Astrocyte (in vitro differentiated cells and primary cell): ENCODE measurements around the gene TTC9. TPM values are rescaled to one million over a fixed set of nuclear protein-coding genes. Genes with fewer than 3 reads are reported as not detected.

Experiments used
- DNase-seq: peaks from one replicate; pipeline ENCODE4 v3.0.0-alpha.2; 2010; ENCODE audit warnings: low read depth
- FAIRE-seq: peaks from 2 replicates; lab custom pipeline; 2011; peaks lifted over from hg19 to GRCh38; lab: Jason Lieb, UNC
- H2AFZ ChIP-seq: 2 replicates; pipeline ENCODE4 v1.6.0; 2012; ENCODE audit warnings: low read depth, low read length, inconsistent platforms
- H3K27ac ChIP-seq: 2 replicates; pipeline ENCODE4 v1.5.1; 2011; ENCODE audit warnings: low read depth, low read length, inconsistent platforms
- H3K27me3 ChIP-seq: 2 replicates; pipeline ENCODE4 v1.6.0; 2011; ENCODE audit warnings: low read length, inconsistent platforms; ENCODE audit not compliant: insufficient read depth
- H3K36me3 ChIP-seq: 2 replicates; pipeline ENCODE4 v1.5.1; 2011; ENCODE audit warnings: low read length, inconsistent platforms; ENCODE audit not compliant: insufficient read depth
- H3K4me1 ChIP-seq: 2 replicates; pipeline ENCODE4 v1.5.1; 2011; ENCODE audit warnings: low read length, inconsistent platforms; ENCODE audit not compliant: insufficient read depth
- H3K4me2 ChIP-seq: 2 replicates; pipeline ENCODE4 v1.6.0; 2012; ENCODE audit warnings: low read length, inconsistent platforms
- H3K4me3 ChIP-seq: 2 replicates; pipeline ENCODE4 v1.5.1; 2011; ENCODE audit warnings: low read depth, mild to moderate bottlenecking, low read length, inconsistent platforms; ENCODE audit not compliant: insufficient read depth
- H3K79me2 ChIP-seq: 2 replicates; pipeline ENCODE4 v1.6.0; 2012; ENCODE audit warnings: mild to moderate bottlenecking, low read length, inconsistent platforms; ENCODE audit not compliant: insufficient read depth
- H3K9ac ChIP-seq: 2 replicates; pipeline ENCODE4 v1.6.0; 2012; ENCODE audit warnings: mild to moderate bottlenecking, low read length, inconsistent platforms
- H3K9me3 ChIP-seq: 2 replicates; pipeline ENCODE4 v1.5.1; 2012; ENCODE audit warnings: low read depth, mild to moderate bottlenecking, low read length, inconsistent platforms; ENCODE audit not compliant: insufficient read depth
- H4K20me1 ChIP-seq: 2 replicates; pipeline ENCODE4 v1.6.0; 2012; ENCODE audit warnings: low read length, inconsistent platforms; ENCODE audit not compliant: insufficient read depth
- H3K27ac Mint-ChIP-seq: one replicate; pipeline ENCODE4 v1.8.0; 2021; ENCODE audit warnings: mild to moderate bottlenecking, mixed read lengths; ENCODE audit not compliant: unreplicated experiment
- H3K27me3 Mint-ChIP-seq: one replicate; pipeline ENCODE4 v1.8.0; 2021; ENCODE audit warnings: low read depth, mixed read lengths; ENCODE audit not compliant: unreplicated experiment
- H3K36me3 Mint-ChIP-seq: one replicate; pipeline ENCODE4 v1.8.0; 2021; ENCODE audit warnings: low read depth, mixed read lengths; ENCODE audit not compliant: unreplicated experiment
- H3K4me1 Mint-ChIP-seq: one replicate; pipeline ENCODE4 v1.8.0; 2021; ENCODE audit warnings: low read depth, mixed read lengths; ENCODE audit not compliant: unreplicated experiment
- H3K4me3 Mint-ChIP-seq: one replicate; pipeline ENCODE4 v1.8.0; 2021; ENCODE audit warnings: mild to moderate bottlenecking, moderate library complexity, mixed read lengths; ENCODE audit not compliant: unreplicated experiment
- H3K9me3 Mint-ChIP-seq: one replicate; pipeline ENCODE4 v1.8.0; 2021; ENCODE audit warnings: mild to moderate bottlenecking, mixed read lengths; ENCODE audit not compliant: unreplicated experiment
- EZH2 ChIP-seq: IDR thresholded peaks from 2 replicates; pipeline ENCODE4 v1.6.1; 2012; ENCODE audit warnings: mild to moderate bottlenecking, low read length, inconsistent platforms; ENCODE audit not compliant: insufficient read depth
- total RNA-seq: library from RNA; stranded (reverse); gene quantifications from 2 replicates; pipeline ENCODE4 v1.2.1, GENCODE V29; 2021
- TF ChIP-seq, protein P1 (sequence below): IDR thresholded peaks from 2 replicates; pipeline ENCODE4 v1.5.1; 2011; ENCODE audit warnings: low read depth, mild to moderate bottlenecking, inconsistent platforms, low read length, moderate library complexity; ENCODE audit not compliant: insufficient read depth

Gene TTC9
- total RNA-seq, 1 donor from 2014 or later: 8.4 TPM

DNA sequence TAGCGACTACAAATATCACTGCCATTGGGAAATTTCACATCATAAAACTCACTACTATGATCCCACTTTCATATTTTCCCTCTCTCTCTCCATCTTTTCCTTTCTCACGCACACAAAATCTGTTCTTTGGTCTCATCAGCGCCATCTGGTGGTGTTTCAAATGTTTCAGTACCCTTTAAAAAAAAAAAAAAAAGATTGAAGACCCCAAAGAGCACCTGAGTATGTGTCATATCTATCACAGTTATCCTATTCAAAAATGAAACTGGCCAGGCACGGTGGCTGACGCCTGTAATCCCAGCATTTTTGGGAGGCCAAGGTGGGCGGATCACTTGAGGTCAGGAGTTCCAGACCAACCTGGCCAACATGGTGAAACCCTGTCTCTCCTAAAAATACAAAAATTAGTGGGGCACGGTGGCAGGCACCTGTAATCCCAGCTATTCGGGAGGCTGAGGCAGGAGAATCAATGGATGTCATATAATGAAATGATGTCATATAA is 72.4 kb downstream of the TTC9 start:
- no peak overlapping the region for H3K27ac ChIP-seq
- no peak overlapping the region for H3K27ac Mint-ChIP-seq
- FAIRE-seq (peak; percentile 83), DNase-seq (peak; percentile 36)
- TF ChIP-seq, protein P1, sequence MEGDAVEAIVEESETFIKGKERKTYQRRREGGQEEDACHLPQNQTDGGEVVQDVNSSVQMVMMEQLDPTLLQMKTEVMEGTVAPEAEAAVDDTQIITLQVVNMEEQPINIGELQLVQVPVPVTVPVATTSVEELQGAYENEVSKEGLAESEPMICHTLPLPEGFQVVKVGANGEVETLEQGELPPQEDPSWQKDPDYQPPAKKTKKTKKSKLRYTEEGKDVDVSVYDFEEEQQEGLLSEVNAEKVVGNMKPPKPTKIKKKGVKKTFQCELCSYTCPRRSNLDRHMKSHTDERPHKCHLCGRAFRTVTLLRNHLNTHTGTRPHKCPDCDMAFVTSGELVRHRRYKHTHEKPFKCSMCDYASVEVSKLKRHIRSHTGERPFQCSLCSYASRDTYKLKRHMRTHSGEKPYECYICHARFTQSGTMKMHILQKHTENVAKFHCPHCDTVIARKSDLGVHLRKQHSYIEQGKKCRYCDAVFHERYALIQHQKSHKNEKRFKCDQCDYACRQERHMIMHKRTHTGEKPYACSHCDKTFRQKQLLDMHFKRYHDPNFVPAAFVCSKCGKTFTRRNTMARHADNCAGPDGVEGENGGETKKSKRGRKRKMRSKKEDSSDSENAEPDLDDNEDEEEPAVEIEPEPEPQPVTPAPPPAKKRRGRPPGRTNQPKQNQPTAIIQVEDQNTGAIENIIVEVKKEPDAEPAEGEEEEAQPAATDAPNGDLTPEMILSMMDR: peak; percentile 59
- TF ChIP-seq EZH2: no peak
- H3K36me3 ChIP-seq: no peaks in the 10 kb centered on the region
- no peaks in the 10 kb centered on the region for H4K20me1 ChIP-seq
- no peaks in the 10 kb centered on the region for H3K4me1 ChIP-seq
- peaks cover 7% of the 10 kb centered on the region for H3K27me3 Mint-ChIP-seq
- no peaks in the 10 kb centered on the region for H3K79me2 ChIP-seq
- H3K9me3 Mint-ChIP-seq: no peaks in the 10 kb centered on the region
- H3K4me3 Mint-ChIP-seq: no peak overlapping the region
- H2AFZ ChIP-seq: no peak overlapping the region
- H3K27me3 ChIP-seq: peaks cover 15% of the 10 kb centered on the region
- no peaks in the 10 kb centered on the region for H3K9me3 ChIP-seq
- no peaks in the 10 kb centered on the region for H3K36me3 Mint-ChIP-seq
- H3K4me2 ChIP-seq: peak overlapping the region; percentile 18
- H3K9ac ChIP-seq: no peak overlapping the region
- peaks cover 6% of the 10 kb centered on the region for H3K4me1 Mint-ChIP-seq
- H3K4me3 ChIP-seq: no peak overlapping the region

DNA sequence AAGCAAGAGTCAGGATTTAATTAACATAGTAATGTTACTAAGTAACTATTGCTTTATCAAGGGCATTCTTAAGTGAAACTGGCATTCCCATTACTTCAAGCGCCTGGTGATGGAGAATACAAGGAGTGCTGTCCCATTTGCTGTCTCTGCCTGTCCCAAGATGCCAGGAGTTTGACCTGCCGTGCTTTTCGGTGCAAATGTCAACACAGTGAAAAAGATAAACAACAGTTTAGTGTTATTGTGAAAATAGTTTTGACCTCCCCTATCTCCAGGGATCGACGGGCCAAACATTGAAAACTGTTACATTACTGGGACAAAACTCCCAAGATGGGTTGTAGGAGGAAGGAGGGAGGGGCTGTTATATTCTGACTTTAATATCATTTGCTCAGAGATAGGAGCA is 74.8 kb downstream of the TTC9 start:
- no peaks in the 10 kb centered on the region for H3K9me3 Mint-ChIP-seq
- H3K4me3 Mint-ChIP-seq: no peak overlapping the region
- Histone ChIP-seq H2AFZ (no peak overlapping the region), H3K79me2 (no peaks in the 10 kb centered on the region), H3K36me3 (no peaks in the 10 kb centered on the region), H3K4me1 (no peaks in the 10 kb centered on the region), H3K9ac (no peak overlapping the region), H3K27ac (no peak overlapping the region), H3K4me2 (no peak overlapping the region), H3K4me3 (no peak overlapping the region), H4K20me1 (no peaks in the 10 kb centered on the region), H3K27me3 (peaks cover 13% of the 10 kb centered on the region), H3K9me3 (no peaks in the 10 kb centered on the region)
- DNase-seq (no peak), FAIRE-seq (no peak)
- TF ChIP-seq EZH2: no peak
- TF ChIP-seq, protein P1: no peak
- H3K27ac Mint-ChIP-seq: no peak overlapping the region
- peaks cover 6% of the 10 kb centered on the region for H3K4me1 Mint-ChIP-seq
- H3K36me3 Mint-ChIP-seq: no peaks in the 10 kb centered on the region
- H3K27me3 Mint-ChIP-seq: peaks cover 5% of the 10 kb centered on the region

DNA sequence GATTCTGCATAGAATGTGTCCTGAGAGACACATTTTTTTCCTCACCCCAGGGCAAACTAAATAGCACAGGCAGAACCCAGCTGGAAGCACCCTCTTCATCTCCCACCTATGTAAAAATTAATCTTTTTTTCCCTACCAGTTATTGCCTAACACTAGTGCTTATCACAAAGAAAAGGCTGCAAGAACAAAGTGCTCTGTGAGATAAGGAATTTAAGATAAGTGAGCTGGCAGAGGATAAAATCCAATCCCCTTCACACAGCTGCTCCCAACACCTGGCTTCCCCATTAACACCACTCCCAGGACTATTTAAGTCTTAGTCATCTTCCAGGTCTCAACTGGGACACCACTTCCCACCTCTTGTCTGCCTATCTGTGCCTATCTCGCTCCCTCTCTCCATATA is 75.2 kb downstream of the TTC9 start:
- Mint-ChIP-seq H3K27me3 (peaks cover 5% of the 10 kb centered on the region), H3K27ac (no peak overlapping the region), H3K4me1 (peaks cover 6% of the 10 kb centered on the region), H3K4me3 (no peak overlapping the region), H3K9me3 (no peaks in the 10 kb centered on the region), H3K36me3 (no peaks in the 10 kb centered on the region)
- Histone ChIP-seq H3K79me2 (no peaks in the 10 kb centered on the region), H3K4me1 (no peaks in the 10 kb centered on the region), H3K36me3 (no peaks in the 10 kb centered on the region), H3K27me3 (peaks cover 10% of the 10 kb centered on the region), H3K9me3 (no peaks in the 10 kb centered on the region), H3K9ac (no peak overlapping the region), H3K4me3 (no peak overlapping the region), H2AFZ (no peak overlapping the region), H3K4me2 (no peak overlapping the region), H3K27ac (no peak overlapping the region), H4K20me1 (no peaks in the 10 kb centered on the region)
- no peak for FAIRE-seq
- no peak for TF ChIP-seq EZH2
- TF ChIP-seq, protein P1: no peak
- DNase-seq: no peak
